HG03139 (cell line): ENCODE results near the gene IGF2R.
A peak's percentile ranks its signal among the peaks of the same experiment; 100 is the strongest.
"Not testable (repeated sequence)": the region's sequence is repeated elsewhere in the genome, so short reads cannot be mapped to it uniquely, and the experiment has no call there.

ENCODE experiments used
- ATAC-seq: cut with Tn5 transposase; IDR thresholded peaks from one replicate; pipeline ENCODE4 v1.9.1; 2021; ENCODE audit not compliant: unreplicated experiment

IGF2R gene, protein sequence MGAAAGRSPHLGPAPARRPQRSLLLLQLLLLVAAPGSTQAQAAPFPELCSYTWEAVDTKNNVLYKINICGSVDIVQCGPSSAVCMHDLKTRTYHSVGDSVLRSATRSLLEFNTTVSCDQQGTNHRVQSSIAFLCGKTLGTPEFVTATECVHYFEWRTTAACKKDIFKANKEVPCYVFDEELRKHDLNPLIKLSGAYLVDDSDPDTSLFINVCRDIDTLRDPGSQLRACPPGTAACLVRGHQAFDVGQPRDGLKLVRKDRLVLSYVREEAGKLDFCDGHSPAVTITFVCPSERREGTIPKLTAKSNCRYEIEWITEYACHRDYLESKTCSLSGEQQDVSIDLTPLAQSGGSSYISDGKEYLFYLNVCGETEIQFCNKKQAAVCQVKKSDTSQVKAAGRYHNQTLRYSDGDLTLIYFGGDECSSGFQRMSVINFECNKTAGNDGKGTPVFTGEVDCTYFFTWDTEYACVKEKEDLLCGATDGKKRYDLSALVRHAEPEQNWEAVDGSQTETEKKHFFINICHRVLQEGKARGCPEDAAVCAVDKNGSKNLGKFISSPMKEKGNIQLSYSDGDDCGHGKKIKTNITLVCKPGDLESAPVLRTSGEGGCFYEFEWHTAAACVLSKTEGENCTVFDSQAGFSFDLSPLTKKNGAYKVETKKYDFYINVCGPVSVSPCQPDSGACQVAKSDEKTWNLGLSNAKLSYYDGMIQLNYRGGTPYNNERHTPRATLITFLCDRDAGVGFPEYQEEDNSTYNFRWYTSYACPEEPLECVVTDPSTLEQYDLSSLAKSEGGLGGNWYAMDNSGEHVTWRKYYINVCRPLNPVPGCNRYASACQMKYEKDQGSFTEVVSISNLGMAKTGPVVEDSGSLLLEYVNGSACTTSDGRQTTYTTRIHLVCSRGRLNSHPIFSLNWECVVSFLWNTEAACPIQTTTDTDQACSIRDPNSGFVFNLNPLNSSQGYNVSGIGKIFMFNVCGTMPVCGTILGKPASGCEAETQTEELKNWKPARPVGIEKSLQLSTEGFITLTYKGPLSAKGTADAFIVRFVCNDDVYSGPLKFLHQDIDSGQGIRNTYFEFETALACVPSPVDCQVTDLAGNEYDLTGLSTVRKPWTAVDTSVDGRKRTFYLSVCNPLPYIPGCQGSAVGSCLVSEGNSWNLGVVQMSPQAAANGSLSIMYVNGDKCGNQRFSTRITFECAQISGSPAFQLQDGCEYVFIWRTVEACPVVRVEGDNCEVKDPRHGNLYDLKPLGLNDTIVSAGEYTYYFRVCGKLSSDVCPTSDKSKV (N-terminal part only)

DNA sequence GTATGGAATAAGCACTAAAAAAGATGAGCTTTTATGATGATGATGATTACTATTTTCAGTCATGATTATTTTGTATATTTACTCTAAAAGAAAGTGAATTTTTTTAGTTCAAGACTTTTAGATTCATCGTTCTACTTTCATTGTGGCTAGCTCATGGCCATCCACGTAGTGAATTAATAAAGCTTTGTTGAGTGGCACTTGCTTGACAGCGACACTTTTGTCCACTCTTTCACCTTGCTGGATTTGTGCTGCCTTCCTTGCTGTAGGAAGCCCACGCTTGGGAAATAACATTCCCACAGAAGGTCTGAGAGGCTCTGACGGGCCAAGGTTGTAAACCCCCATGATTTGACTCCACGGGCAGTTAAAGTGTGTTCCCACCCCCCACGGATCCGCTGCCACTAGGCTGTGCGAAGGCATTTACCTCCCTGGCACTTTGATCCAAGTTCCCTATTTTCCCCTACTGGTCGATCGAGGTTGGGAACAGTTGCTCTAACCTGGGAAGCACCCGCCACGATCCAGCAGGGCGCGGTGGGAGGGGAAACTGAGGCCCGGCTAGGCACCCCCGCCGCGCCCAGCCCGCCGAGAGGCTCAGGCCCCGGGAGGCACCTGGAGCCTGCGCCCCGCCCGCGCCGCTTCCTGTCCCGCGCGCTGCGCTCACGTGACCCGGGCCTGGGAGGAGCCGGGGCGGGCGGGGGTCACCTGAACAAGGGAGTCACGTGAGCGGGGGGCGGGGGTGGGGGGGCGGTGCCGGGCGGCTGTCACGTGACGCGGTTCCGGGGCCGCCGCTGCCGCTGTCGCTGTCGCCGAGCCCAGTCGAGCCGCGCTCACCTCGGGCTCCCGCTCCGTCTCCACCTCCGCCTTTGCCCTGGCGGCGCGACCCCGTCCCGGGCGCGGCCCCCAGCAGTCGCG, at the start of gene IGF2R:
IGF2R (plus strand) TSS at position 788 of the 909 bp plus-strand sequence. CDS start 165 bp downstream, outside the sequence.
- ATAC-seq = peak; percentile 76

DNA sequence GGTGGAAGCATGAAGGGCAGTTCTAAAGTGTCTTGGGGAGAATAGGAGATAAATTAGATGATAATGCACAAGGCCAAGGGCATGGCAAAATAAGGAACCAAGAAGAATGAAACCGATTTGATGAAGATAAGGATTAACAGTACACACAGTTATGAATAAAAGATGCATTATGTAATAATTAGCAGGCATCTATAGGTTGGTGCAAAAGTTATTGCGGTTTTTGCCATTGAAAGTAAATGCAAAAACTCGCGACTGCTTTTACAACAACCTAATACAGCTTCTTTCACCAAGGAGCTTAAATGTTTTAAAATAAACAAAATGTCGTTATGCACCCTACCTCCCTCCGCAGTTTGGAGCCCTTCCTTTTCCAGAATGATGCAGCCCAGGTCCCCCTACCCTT, 49.1 kb upstream of the IGF2R start:
- no peak for ATAC-seq

DNA sequence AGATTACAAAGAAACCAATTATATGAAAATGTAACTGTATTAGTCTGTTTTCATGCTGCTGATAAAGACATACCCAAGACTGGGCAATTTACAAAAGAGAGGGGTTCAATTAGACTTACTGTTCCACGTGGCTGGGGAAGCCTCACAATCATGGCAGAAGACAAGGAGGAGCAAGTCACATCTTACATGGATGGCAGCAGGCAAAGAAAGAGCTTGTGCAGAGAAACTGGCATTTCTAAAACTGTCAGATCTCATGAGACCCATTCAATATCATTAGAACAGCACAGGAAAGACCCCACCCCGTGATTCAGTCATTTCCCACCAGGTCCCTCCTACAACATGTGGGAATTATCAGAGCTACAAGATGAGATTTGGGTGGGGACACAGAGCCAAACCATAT, 44.7 kb upstream of the IGF2R start:
- not testable (repeated sequence) for ATAC-seq

DNA sequence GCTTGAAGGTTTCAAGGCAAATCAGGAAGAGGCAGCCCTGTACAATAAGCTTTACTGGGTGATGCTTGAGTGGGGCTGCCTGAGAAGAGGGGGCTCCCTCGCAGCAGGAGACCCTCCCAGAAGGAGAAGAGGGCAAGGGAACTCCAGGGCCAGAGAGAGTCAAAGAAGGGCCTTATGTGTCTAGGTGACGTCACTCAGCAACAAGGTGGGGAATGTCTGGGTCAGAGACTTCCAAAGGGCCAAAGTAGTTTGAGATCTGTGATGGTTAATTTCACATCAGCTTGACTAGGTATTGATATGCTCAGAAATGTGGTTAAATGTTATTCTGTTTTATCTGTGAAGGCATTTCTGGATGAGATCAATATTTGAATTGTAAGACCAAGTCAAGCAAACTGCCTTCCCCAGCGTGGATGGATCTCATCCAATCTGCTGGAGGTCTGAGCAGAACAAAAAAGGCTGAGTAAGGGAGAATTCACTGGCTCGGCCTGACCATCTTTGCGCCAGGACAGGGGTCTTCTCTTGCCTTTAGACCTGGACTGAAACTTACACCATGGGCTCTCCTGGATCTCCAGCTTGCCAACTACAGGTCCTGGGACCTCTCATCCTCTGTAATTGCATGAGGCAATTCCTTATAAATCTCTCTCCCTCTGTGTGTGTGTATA, 42.2 kb upstream of the IGF2R start:
- no peak for ATAC-seq

DNA sequence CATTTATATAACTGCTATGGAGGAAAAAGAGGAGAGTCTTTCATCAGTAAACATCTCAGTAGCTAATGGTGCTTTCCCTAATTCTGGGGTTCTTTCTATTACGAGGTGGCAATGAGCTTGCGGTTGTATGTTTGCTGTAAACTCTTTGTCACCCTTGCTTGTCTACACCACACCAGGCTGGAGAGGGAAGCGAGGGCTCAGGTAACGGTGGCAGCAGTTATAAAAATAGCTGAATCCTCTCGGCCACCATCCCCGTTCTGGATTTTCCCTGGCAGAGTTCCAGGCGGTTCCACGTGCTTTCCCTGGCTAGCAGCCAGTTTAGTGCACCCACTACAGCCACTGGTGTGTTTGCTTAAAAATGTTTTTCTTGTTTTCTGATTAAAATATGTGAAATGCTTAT, 39.1 kb upstream of the IGF2R start:
- no peak for ATAC-seq

DNA sequence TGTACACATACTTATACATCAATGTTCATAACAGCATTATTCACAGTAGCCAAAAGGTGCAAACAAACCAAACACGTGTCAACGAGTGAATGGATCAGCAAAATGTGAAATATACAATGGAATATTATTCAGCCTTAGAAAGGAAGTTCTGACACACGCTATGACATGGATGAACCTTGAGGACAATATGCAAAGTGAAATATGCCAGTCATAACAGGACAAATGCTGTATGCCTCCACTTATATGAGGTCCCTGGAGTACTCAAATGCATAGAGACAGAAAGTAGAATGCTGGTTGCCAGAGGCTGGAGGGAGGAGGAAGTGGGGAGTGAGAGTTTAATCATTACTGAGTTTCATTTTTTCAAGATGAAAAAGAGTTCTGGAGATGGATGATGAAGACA, 37.8 kb upstream of the IGF2R start:
- ATAC-seq = peak; percentile 92

DNA sequence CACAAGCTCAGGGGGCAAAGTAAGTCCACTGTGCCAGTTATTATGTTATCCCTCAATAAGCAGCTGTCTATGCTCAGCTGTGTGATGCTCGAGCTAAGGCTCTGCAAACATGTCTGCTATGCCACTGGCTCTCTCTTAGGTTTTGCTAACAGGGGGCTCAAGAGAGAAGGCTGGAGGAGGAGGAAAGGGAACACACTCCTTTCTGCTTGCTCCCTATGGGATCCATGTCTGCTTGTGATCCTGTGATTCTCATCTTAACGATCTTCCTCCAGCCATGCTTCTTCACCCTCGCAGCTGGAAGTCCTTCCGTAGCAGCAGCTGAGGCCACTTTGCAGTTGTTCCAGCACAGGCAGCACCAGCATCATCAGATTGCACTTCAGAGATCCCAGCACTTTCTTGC, 37.0 kb upstream of the IGF2R start:
- ATAC-seq = peak; percentile 7

DNA sequence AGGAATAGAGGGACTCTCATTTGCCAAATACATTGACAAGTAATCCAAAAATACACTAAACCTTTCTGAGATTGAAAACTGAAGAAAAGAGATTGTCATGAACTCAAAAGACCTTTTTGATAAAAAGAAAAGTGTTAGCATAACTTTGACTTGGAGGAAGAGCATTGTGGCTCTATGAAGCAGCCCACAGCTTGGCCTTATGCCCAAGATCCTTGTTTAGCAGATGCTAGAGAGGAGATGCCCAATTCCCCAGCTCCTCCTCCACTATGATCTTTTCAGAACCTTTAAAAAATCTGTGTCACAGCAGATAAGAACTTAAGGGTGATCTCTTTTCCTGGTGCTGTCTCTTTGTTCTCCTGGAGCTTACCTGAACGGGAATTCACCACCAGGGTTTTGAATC, 35.8 kb upstream of the IGF2R start:
- no peak for ATAC-seq

DNA sequence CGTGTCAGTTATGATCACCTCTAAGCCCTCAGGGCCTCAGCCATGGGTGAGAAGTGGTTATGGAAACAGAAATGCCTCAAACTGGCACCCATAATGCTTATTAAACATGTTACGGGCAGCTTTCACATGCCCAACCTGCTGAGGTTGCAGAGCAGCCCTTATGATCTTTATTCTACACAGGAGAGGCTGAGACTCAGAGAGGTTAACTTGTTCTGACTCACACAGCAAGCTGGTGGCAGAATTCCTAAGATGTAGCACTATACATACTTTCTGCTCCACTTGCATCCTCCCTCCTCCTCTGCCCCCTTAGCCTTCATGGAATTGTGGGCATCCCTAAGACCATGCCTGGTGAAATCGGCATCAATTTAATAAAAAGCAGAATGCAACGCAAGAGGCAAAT, 34.7 kb upstream of the IGF2R start:
- no peak for ATAC-seq

DNA sequence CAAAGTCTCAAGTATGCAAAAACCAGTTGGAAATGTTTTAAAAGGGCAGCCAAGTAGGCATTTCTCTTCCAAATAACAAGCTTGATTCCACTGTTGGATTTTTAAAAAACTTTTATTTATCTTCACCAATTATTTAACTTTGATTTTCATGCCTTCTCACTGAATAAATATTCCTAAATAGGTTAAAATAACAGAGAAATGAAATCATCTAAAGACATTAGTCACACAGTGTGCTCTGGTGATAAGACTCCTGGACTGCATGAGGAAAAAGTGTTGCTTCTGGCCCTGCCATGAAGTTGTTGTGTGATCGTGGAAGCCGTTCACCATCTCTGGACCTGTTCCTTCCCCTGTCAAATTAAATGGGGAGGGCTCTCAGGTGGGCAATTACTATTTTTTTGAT, 33.8 kb upstream of the IGF2R start:
- no peak for ATAC-seq

DNA sequence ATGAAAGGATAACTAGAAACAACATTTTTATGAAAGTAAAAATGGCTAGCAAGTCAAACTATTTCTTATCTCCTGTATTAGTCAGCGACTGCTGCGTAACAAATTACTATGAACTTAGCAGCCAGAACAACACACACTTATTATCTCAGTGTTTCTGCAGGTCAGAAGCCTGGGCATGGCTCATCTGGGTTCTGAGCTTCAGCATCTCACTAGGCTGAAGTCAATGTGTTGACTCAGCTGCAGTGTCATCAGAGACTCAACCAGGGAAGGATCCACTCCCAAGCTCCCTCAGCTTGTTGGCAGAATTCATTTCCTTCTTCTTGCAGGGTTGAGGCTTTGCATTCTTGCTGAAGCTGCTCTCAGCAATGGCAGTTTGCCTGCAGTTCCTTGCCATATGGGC, 33.2 kb upstream of the IGF2R start:
- no peak for ATAC-seq

DNA sequence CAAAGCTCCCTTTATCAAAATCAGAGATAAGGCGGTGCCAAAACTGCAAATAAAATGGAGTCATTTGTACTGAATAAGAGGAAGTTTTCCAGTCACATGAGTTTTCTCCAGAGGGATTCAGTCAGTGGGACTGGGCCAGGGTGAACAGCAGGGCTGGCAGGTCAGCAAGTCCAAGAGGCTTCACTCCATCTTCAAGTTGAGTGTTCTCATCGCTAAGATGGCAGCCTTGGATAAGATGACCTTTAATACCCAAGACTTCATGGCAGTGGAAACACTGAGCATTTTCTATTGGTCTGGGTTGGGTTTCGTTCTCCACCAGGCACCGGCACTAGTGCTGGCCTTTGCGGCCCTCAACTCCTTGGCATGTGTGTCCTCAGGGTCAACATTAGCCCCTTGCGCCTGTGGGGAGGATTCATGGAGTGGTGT, 29.3 kb upstream of the IGF2R start:
- ATAC-seq = no peak

DNA sequence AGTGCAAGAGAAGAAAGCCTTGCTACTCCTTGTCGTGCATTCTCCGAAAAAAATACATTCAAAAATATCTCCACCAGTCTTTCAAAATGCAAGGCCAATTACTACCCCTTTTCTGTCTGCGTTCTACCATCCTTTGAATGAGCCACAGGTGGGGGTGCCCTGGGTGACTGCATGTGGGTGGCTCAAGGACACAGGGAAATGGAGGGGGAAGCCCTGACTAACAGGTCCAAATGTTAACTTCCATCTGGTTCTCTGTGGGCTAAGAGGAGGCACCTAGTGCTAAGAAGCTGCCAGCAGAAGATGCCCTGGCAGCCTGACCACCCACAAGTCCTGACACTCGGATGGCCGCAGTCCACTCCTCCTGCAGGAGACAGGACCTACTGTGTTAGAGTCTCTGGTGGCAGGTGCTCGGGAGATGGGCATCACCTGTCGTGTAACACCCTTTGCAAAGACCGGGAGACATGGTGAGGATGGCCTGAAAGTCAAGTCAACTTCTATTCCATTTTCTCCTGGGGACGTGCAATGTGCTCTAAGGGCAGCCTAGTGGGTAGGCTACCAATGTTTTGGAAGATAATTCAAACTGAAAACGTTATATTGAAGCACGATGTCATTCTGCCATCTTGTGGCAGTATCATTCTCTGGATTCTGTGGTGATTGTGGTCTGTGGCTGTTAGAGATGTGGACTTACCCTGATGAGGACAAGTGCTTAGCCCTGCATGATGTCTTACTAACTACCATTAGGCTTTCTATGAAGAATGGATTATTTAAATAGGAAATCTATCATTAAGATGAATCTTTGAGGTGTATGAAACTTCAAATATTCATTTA, 27.4 kb upstream of the IGF2R start:
- ATAC-seq = peak; percentile 80

DNA sequence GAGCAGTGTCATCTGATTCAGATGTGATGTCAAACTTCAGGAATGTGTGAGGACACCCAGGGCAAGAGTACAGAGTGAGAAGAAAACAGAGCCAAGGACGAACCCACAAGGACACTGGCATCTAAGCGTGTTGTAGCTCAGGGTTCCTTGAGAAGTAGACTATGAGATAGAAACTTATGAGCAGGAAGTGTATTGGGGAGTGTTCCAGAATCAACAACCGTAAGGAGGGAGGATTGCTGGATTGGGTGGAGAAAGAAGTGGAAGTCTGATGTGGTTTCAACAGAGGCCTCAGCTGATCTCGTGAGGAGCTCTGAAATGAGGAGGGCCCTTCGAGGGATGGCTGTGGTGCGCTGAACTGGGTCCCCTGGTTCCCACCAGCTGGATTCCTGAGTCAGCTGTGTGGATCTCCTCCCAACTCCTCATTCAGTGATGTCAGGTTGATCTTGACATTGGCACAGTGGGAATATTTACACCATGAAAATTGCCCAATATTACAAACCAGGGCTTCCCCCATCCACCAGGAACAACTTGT, 25.7 kb upstream of the IGF2R start:
- no peak for ATAC-seq

DNA sequence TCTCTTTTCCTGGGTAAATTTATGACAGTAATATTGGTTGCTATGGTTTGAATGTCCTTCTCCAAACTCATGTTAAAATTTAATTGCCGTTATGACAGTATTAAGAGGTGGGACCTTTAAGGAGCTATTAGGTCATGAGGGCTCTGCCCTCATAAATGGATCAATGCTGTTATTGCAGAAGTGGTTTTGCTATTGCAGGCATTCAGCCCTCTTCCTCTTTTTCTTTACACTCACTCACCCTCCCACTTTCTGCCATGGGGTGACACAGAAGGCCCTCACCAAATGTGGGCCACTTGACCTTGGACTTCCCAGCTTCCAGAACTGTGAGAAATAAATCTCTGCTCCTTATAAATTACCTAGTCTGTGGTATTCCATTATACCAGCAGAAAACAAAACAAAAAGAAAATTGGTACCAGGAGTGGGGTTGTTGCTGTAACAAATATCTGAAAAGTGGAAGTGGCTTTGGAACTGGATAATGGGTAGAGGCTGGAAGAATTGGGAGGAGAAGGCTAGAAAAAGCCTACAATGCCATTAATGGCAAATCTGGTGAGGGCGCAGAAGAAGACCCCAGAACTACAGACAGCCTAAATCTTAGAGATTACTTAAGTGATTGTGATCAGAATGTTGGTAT, 24.8 kb upstream of the IGF2R start:
- ATAC-seq = no peak

DNA sequence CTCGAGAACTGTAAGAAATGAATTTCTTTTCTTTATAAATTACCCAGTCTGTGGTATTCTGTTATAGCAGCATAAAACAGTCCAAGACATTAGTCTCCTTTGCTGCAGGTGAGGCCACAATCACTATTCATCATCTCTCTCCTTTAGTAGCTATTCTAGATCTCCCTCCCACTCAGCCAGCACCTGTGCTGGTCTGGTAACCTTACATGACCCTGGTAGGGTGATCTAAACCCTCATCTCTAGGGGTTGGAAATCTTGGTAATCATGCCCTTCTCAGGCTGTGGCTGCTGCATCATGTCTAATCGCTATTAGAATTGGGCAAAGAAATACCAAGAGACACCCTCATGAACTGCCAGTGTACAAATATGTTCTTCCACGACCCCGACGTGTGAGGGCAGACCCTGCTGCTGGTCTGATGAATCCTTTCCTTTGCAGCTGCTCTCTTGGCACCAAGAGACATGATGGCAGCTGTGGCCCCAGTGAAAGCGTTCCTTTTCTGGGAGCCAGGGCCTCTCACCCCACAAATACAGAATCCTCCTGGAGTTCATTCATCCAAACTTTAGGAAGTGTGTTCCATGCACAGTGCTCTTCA, 23.0 kb upstream of the IGF2R start:
- no peak for ATAC-seq

DNA sequence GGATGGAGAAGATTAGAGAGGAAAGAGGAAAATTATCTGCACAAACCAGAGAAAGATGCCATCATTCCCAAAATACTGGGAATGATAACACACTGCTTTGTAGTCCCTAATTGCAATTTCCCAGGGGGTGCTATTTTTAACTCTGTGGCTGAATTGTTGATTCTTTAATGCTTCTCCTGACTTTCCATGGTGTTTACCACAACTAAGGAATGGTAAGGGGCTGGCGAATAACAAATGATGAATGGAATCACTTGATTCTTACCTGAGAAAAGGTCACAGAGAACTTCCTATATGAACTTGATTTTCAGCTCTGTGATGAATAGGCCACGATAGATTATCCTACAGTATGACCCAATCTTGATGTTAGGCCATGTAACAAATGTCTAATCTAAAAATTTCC, 22.0 kb upstream of the IGF2R start:
- ATAC-seq = no peak

DNA sequence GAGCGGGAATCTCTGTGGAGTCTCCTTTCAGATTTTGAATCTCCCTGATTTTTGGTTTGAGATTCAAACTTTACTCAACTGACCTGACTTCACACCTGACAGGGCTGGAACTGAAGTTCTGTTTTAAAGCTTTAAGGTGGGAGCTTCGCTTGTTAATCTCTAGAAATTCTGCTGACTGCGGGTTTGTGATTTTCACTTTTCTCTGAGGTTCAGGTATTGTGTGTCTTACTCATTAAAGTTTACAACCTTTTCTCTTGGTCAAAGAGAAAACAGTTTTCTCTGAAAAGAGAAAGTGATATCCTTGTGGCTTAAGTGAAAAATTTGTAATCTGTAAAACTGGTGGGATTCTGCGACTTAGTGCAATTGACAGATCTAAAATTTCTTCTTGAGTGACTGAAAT, 20.7 kb upstream of the IGF2R start:
- no peak for ATAC-seq
